A549 (cell line): Measurements from ENCODE around the gene TEF.

ENCODE experiments used
- CEBPB ChIP-seq, 2 experiments: fragments of >200 bp in 1 of 2; sonication (Bioruptor Twin) in 1 of 2; formaldehyde crosslinking in 1 of 2; IDR thresholded peaks; 2 replicates each; pipeline ENCODE4 v1.6.1; 2012 to 2016
- EP300 ChIP-seq, 2 experiments: fragments of >200 bp; sonication (Bioruptor Twin); formaldehyde crosslinking; IDR thresholded peaks; 2 replicates in 1 of 2; 3 replicates in 1 of 2; pipeline ENCODE4 v1.6.1; 2016 to 2017
- MYC ChIP-seq: IDR thresholded peaks from 2 replicates; pipeline ENCODE4 v1.6.1; 2012; ENCODE audit warnings: mild to moderate bottlenecking, inconsistent platforms, low read length, improper control_type of control experiment, borderline replicate concordance
- NPAS2 ChIP-seq: fragments of 250-450 bp; sonication (Bioruptor Pico); IDR thresholded peaks from 2 replicates; pipeline ENCODE4 v1.8.0; 2022; ENCODE audit warnings: mild to moderate bottlenecking, moderate library complexity, borderline replicate concordance
- PHF8 ChIP-seq: fragments of 200-600 bp; sonication (generic); IDR thresholded peaks from 2 replicates; pipeline ENCODE4 v1.6.1; 2016; ENCODE audit warnings: low read depth, mild to moderate bottlenecking, antibody characterized with exemption, moderate library complexity, borderline replicate concordance
- POLR2A ChIP-seq: IDR thresholded peaks from 2 replicates; pipeline ENCODE4 v1.6.1; 2012; ENCODE audit warnings: mild to moderate bottlenecking, low read length
- RFX5 ChIP-seq: fragments of 450-650 bp; IDR thresholded peaks from 2 replicates; pipeline ENCODE4 v1.7.1; 2014; ENCODE audit warnings: antibody characterized with exemption, mild to moderate bottlenecking, moderate library complexity
- TF ChIP-seq, protein P1 (sequence below): fragments of 200-600 bp; sonication (generic); IDR thresholded peaks from 2 replicates; pipeline ENCODE4 v1.6.1; 2016; ENCODE audit warnings: antibody characterized with exemption, mild to moderate bottlenecking, moderate library complexity
- TF ChIP-seq, protein P2 (sequence below): fragments of >200 bp; sonication (Bioruptor Twin); formaldehyde crosslinking; IDR thresholded peaks from 3 replicates; pipeline ENCODE4 v1.5.1; 2016

DNA sequence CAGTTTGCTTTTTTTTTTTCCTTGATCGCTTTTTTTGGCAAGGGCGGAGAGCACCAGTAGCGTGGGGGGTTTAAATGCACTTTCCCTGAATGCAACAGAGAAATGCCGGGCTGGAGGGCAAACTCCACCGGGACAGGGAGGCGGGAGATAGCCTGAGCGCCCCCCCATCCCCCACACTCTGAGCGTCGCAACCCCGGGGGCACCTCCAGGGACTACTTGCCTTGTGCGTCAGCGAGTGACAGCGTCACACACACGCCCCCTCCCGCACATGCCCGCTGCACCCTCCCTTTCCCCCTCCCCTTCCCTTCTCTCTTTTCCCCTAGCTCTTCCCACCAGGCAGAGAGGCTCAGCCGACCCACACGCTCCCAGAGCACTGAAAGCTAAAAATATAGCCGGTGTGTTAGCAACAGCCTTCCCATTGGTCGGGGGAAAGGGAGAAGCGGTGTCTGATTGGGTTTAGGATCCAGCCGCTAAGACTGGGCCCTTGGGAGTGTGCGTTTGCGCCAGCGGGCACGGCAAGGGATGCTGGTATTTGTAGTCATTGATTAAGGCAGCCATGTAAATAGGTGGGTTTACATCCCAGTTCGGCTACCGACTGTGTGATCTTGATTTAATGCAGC is 66.6 kb downstream of the TEF start:
- TF ChIP-seq RFX5 (peak; percentile 98), MYC (peak; percentile 73; the same call in 1 of the 2 replicates), PHF8 (no peak), POLR2A (no peak; the same call in 1 of the 2 replicates), EP300 (IDR thresholded peaks at IDR 0.05) (no peak), NPAS2 (CRISPR knock-in tag) (no peak), CEBPB (IDR thresholded peaks at IDR 0.05) (no peak)
- TF ChIP-seq, protein P1, sequence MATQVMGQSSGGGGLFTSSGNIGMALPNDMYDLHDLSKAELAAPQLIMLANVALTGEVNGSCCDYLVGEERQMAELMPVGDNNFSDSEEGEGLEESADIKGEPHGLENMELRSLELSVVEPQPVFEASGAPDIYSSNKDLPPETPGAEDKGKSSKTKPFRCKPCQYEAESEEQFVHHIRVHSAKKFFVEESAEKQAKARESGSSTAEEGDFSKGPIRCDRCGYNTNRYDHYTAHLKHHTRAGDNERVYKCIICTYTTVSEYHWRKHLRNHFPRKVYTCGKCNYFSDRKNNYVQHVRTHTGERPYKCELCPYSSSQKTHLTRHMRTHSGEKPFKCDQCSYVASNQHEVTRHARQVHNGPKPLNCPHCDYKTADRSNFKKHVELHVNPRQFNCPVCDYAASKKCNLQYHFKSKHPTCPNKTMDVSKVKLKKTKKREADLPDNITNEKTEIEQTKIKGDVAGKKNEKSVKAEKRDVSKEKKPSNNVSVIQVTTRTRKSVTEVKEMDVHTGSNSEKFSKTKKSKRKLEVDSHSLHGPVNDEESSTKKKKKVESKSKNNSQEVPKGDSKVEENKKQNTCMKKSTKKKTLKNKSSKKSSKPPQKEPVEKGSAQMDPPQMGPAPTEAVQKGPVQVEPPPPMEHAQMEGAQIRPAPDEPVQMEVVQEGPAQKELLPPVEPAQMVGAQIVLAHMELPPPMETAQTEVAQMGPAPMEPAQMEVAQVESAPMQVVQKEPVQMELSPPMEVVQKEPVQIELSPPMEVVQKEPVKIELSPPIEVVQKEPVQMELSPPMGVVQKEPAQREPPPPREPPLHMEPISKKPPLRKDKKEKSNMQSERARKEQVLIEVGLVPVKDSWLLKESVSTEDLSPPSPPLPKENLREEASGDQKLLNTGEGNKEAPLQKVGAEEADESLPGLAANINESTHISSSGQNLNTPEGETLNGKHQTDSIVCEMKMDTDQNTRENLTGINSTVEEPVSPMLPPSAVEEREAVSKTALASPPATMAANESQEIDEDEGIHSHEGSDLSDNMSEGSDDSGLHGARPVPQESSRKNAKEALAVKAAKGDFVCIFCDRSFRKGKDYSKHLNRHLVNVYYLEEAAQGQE, result no peak
- TF ChIP-seq, protein P2, sequence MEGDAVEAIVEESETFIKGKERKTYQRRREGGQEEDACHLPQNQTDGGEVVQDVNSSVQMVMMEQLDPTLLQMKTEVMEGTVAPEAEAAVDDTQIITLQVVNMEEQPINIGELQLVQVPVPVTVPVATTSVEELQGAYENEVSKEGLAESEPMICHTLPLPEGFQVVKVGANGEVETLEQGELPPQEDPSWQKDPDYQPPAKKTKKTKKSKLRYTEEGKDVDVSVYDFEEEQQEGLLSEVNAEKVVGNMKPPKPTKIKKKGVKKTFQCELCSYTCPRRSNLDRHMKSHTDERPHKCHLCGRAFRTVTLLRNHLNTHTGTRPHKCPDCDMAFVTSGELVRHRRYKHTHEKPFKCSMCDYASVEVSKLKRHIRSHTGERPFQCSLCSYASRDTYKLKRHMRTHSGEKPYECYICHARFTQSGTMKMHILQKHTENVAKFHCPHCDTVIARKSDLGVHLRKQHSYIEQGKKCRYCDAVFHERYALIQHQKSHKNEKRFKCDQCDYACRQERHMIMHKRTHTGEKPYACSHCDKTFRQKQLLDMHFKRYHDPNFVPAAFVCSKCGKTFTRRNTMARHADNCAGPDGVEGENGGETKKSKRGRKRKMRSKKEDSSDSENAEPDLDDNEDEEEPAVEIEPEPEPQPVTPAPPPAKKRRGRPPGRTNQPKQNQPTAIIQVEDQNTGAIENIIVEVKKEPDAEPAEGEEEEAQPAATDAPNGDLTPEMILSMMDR, result no peak
